ENCODE results near the gene DLK2. TPM values are rescaled to one million over a fixed set of nuclear protein-coding genes. Genes with fewer than 3 reads are reported as not detected.

DLK2 gene
- total RNA-seq, 1 experiment from 2014 or later = 3.6 TPM

DNA sequence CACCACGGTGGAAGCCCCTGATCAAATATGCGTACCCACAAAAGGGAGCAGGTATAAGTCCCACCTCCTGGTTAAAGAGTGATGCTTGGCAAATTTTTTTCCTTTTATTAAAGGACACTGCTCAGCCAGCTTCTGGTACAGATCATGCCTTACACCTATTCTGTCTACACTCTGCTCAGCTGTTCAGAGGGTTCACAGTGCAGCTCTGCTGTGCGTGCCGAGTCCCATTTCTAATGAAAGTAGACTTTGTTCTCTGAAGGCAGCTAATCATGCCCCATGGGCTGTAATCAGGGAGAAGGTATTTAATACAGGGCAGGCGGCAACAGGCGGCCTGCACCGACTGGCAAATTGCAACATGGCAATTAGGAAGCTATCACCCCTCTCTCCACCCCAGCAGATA lies 38.5 kb upstream of the DLK2 start:
- no peaks in the 10 kb centered on the region for H3K9me3 ChIP-seq (ENCODE audit: insufficient read depth, low read depth)
- peaks cover 27% of the 10 kb centered on the region; the same call in 1 of the 2 replicates for H3F3A ChIP-seq (ENCODE audit: insufficient read depth, low read depth)
- TF ChIP-seq, protein P1, sequence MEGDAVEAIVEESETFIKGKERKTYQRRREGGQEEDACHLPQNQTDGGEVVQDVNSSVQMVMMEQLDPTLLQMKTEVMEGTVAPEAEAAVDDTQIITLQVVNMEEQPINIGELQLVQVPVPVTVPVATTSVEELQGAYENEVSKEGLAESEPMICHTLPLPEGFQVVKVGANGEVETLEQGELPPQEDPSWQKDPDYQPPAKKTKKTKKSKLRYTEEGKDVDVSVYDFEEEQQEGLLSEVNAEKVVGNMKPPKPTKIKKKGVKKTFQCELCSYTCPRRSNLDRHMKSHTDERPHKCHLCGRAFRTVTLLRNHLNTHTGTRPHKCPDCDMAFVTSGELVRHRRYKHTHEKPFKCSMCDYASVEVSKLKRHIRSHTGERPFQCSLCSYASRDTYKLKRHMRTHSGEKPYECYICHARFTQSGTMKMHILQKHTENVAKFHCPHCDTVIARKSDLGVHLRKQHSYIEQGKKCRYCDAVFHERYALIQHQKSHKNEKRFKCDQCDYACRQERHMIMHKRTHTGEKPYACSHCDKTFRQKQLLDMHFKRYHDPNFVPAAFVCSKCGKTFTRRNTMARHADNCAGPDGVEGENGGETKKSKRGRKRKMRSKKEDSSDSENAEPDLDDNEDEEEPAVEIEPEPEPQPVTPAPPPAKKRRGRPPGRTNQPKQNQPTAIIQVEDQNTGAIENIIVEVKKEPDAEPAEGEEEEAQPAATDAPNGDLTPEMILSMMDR (conservative IDR thresholded peaks at IDR 0.05) = no peak
- TF ChIP-seq EZH2 (IDR thresholded peaks at IDR 0.05; ENCODE audit: low read depth) = no peak
- peaks cover 4% of the 10 kb centered on the region; the same call in 1 of the 2 replicates for H3K79me2 ChIP-seq (ENCODE audit: low read depth)
- H3K36me3 ChIP-seq (ENCODE audit: low read depth) = 0 out of 2 replicates have a peak, but pooled peaks cover 3% of the 10 kb centered on the region
- intact Hi-C loops (cut with micrococcal nuclease; ENCODE audit: unreplicated experiment) = loop anchor here (10.0 kb wide), 2 partner anchors 59 to 319 kb away; partner anchors contain the start of gene SRF
- no peak overlapping the region for H3K4me3 ChIP-seq
- peaks cover 31% of the 10 kb centered on the region for H3K4me1 ChIP-seq (replicated peaks; ENCODE audit: insufficient read depth)
- CTCF ChIA-PET = no interaction called here
- H4K20me1 ChIP-seq (ENCODE audit: insufficient read depth) = 0 out of 2 replicates have a peak, but pooled peaks cover 13% of the 10 kb centered on the region
- H3K9me2 ChIP-seq (ENCODE audit: insufficient read depth) = no peaks in the 10 kb centered on the region
- no peaks in the 10 kb centered on the region for H3K27me3 ChIP-seq (ENCODE audit: insufficient read depth, low read depth)
- POLR2A ChIA-PET (ENCODE audit: unreplicated experiment) = no interaction called here
- BruUV-seq (replicated peaks) = no TSS peak
- no peak overlapping the region for H2AFZ ChIP-seq
- DNase-seq = no peak
- no peak overlapping the region for H3K27ac ChIP-seq
- H3K4me2 ChIP-seq = no peak overlapping the region

DNA sequence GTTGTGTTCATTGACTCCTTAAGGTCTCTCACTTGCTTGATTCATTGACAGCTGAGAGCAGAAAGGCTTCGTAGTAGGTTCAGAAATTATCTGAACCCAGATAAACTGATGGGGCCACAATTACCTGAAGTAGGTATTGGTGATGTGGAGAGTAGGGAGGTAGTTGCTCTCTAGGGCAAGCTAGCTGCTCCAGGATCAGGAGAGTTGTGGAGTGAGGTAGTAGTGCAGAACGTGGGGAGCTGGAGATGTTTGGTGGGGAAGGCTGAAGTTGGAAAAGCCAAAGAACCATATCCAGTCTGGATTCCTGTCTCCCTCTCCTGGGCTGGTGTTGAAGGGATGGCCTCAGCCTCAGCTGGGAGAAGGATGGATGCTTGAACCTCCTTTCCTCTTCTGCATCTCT lies 37.9 kb upstream of the DLK2 start:
- Histone ChIP-seq H3F3A (ENCODE audit: insufficient read depth, low read depth) (peaks cover 27% of the 10 kb centered on the region; the same call in 1 of the 2 replicates), H3K36me3 (ENCODE audit: low read depth) (no peaks in the 10 kb centered on the region), H3K4me1 (replicated peaks; ENCODE audit: insufficient read depth) (peaks cover 31% of the 10 kb centered on the region), H3K4me2 (no peak overlapping the region), H4K20me1 (ENCODE audit: insufficient read depth) (0 out of 2 replicates have a peak, but pooled peaks cover 14% of the 10 kb centered on the region), H3K79me2 (ENCODE audit: low read depth) (peaks cover 4% of the 10 kb centered on the region; the same call in 1 of the 2 replicates), H3K4me3 (no peak overlapping the region), H3K27me3 (ENCODE audit: insufficient read depth, low read depth) (no peaks in the 10 kb centered on the region), H2AFZ (no peak overlapping the region), H3K9me3 (ENCODE audit: insufficient read depth, low read depth) (no peaks in the 10 kb centered on the region), H3K27ac (no peak overlapping the region), H3K9me2 (ENCODE audit: insufficient read depth) (no peaks in the 10 kb centered on the region)
- ChIA-PET POLR2A (ENCODE audit: unreplicated experiment) (no interaction called here), CTCF (no interaction called here)
- TF ChIP-seq, protein P1 (conservative IDR thresholded peaks at IDR 0.05) = no peak
- no peak for TF ChIP-seq EZH2 (IDR thresholded peaks at IDR 0.05; ENCODE audit: low read depth)
- no TSS peak for BruUV-seq (replicated peaks)
- intact Hi-C loops (cut with micrococcal nuclease; ENCODE audit: unreplicated experiment) = loop anchor here (10.0 kb wide), 2 partner anchors 58 to 318 kb away; partner anchors contain the start of gene SRF
- DNase-seq = no peak

DNA sequence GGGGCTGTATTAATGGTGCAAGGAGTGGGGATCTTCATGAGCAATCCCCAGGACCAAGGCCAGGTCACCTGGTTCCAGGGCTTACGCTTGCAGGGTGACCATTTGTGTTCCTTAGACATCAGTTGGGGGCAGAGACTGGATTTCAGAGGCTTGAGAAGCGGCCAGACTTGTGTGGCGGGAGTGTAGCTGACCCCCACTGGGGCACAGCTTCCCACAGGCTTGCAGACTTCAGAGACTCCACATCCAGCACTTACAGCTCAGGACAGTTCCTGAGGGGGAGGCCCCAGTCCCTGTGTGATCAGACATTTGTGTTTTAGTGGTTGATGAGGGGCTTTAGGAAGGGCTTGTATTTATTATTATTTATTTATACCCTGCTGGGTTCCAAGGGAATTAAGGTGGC lies 37.3 kb upstream of the DLK2 start:
- Histone ChIP-seq H3K36me3 (ENCODE audit: low read depth) (no peaks in the 10 kb centered on the region), H3K27me3 (ENCODE audit: insufficient read depth, low read depth) (no peaks in the 10 kb centered on the region), H3K4me2 (no peak overlapping the region), H3K79me2 (ENCODE audit: low read depth) (peaks cover 4% of the 10 kb centered on the region), H3F3A (ENCODE audit: insufficient read depth, low read depth) (peaks cover 26% of the 10 kb centered on the region; the same call in 1 of the 2 replicates), H3K4me1 (replicated peaks; ENCODE audit: insufficient read depth) (peaks cover 31% of the 10 kb centered on the region), H3K9me3 (ENCODE audit: insufficient read depth, low read depth) (no peaks in the 10 kb centered on the region), H4K20me1 (ENCODE audit: insufficient read depth) (0 out of 2 replicates have a peak, but pooled peaks cover 14% of the 10 kb centered on the region), H2AFZ (no peak overlapping the region), H3K4me3 (no peak overlapping the region), H3K9me2 (ENCODE audit: insufficient read depth) (no peaks in the 10 kb centered on the region), H3K27ac (no peak overlapping the region)
- POLR2A ChIA-PET (ENCODE audit: unreplicated experiment) = interaction anchor here (0.5 to 0.6 kb wide), 4 partner anchors 12 to 613 kb away, joined by 3 to 7 read pairs (median 4); partner anchors contain the start of genes ABCC10 and RPL7L1
- TF ChIP-seq EZH2 (IDR thresholded peaks at IDR 0.05; ENCODE audit: low read depth) = no peak
- TF ChIP-seq, protein P1 (conservative IDR thresholded peaks at IDR 0.05) = no peak
- BruUV-seq (replicated peaks) = no TSS peak
- intact Hi-C loops (cut with micrococcal nuclease; ENCODE audit: unreplicated experiment) = loop anchor here (10.0 kb wide), 2 partner anchors 58 to 318 kb away; partner anchors contain the start of gene SRF
- no peak for DNase-seq
- CTCF ChIA-PET = interaction anchor here (0.6 kb wide), 1 partner anchor 35 kb away, joined by 7 read pairs; no protein-coding TSS in a partner anchor

All from PC-9 (cell line).